Measurements from ENCODE around the gene TNFRSF4.

Gene TNFRSF4

GRCh38 chr1:1181129-1181937 lies 32.6 kb downstream of the TNFRSF4 start:
- H3K27me3 ChIP-seq (replicated peaks in 2 of 5; ENCODE audit: control insufficient read depth in 4 of 5, insufficient read depth in 5 of 5, low read length in 4 of 5): peaks cover 0 to 10% (median 2%) of the 10 kb centered on the region in 5 experiments
- CTCF ChIA-PET: interaction anchor here (1.1 kb wide), 1 partner anchor 59 kb away, joined by 4 read pairs; no protein-coding TSS in a partner anchor
- 95% methylated on average over 23 of the region's 26 CpGs for WGBS (ENCODE audit: insufficient coverage)
- no peak overlapping the region for H3K4me3 ChIP-seq (ENCODE audit: control insufficient read depth in 1 of 7, extremely low read depth in 1 of 7, insufficient read depth in 4 of 7, low read depth in 2 of 7, low read length in 6 of 7)
- POLR2A ChIA-PET: no interaction called here
- DNase-seq: no peak
- H3K27ac ChIP-seq (ENCODE audit: insufficient read depth in 1 of 2, low read depth in 1 of 2, low read length in 2 of 2, poor library complexity in 1 of 2, severe bottlenecking in 2 of 2): no peak overlapping the region
- H3K36me3 ChIP-seq (ENCODE audit: control insufficient read depth in 4 of 4, insufficient read depth in 4 of 4, low read length in 3 of 4): no peaks in the 10 kb centered on the region
- H3K4me1 ChIP-seq (ENCODE audit: control extremely low read depth in 1 of 4, control insufficient read depth in 4 of 4, insufficient read depth in 4 of 4, low read length in 3 of 4): peaks cover 0 to 34% (median 22%) of the 10 kb centered on the region in 4 experiments
- no peaks in the 10 kb centered on the region for H3K9me3 ChIP-seq (ENCODE audit: control extremely low read depth in 1 of 5, control insufficient read depth in 4 of 5, insufficient read depth in 2 of 5, low read depth in 1 of 5, low read length in 4 of 5)

DNA sequence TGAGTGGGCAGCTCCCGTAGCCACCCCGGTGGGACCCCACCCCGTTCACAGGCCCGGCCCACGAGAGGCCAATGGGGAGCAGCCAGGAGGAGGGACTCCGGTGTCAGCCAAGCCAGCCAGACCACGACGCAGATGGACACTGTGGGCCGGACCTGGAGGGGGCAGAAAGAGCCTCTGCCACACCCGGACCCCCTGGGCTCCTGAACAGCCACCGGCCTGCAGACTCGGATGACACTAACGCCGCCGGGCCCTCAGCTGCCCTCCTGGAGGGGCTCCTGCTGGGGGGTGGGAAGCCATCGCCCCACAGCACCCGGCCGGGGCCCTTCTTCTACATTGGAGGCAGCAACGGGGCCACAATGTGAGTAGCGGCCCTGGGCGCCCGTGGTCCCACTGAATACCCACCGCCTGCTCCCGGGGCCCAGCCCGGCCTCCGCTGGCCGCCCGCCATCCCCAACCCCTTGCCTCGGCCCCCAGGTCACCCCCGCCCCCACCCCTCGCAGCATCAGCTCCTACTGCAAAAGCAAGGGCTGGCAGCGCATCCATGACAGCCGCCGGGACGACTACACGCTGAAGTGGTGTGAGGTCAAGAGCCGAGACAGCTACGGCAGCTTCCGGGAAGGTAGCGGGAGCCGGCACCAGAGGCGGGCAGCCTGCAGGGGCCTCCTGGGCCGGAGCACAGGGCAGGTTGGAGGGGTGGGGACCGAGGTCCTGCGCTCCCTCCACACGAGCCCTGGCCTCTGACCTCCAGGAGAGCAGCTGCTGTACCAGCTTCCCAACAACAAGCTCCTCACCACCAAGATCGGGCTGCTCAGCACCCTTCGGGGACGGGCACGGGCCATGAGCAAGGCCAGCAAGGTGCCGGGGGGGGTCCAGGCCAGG lies 33.7 kb downstream of the TNFRSF4 start:
- 94% methylated on average over 46 of the region's 51 CpGs for WGBS (ENCODE audit: insufficient coverage)
- no peak for DNase-seq
- no peak overlapping the region for H3K4me3 ChIP-seq (ENCODE audit: control insufficient read depth in 1 of 7, extremely low read depth in 1 of 7, insufficient read depth in 4 of 7, low read depth in 2 of 7, low read length in 6 of 7)
- CTCF ChIA-PET: interaction anchor here (2.1 kb wide), 1 partner anchor 58 kb away, joined by 7 read pairs; no protein-coding TSS in a partner anchor
- H3K9me3 ChIP-seq (ENCODE audit: control extremely low read depth in 1 of 5, control insufficient read depth in 4 of 5, insufficient read depth in 2 of 5, low read depth in 1 of 5, low read length in 4 of 5): peaks cover 0 to 3% (median 0%) of the 10 kb centered on the region in 5 experiments
- peaks cover 0 to 31% (median 22%) of the 10 kb centered on the region in 4 experiments for H3K4me1 ChIP-seq (ENCODE audit: control extremely low read depth in 1 of 4, control insufficient read depth in 4 of 4, insufficient read depth in 4 of 4, low read length in 3 of 4)
- no peaks in the 10 kb centered on the region for H3K36me3 ChIP-seq (ENCODE audit: control insufficient read depth in 4 of 4, insufficient read depth in 4 of 4, low read length in 3 of 4)
- H3K27me3 ChIP-seq (replicated peaks in 2 of 5; ENCODE audit: control insufficient read depth in 4 of 5, insufficient read depth in 5 of 5, low read length in 4 of 5): peaks cover 0 to 21% (median 2%) of the 10 kb centered on the region in 5 experiments
- no peak overlapping the region for H3K27ac ChIP-seq (ENCODE audit: insufficient read depth in 1 of 2, low read depth in 1 of 2, low read length in 2 of 2, poor library complexity in 1 of 2, severe bottlenecking in 2 of 2)
- POLR2A ChIA-PET: no interaction called here

DNA sequence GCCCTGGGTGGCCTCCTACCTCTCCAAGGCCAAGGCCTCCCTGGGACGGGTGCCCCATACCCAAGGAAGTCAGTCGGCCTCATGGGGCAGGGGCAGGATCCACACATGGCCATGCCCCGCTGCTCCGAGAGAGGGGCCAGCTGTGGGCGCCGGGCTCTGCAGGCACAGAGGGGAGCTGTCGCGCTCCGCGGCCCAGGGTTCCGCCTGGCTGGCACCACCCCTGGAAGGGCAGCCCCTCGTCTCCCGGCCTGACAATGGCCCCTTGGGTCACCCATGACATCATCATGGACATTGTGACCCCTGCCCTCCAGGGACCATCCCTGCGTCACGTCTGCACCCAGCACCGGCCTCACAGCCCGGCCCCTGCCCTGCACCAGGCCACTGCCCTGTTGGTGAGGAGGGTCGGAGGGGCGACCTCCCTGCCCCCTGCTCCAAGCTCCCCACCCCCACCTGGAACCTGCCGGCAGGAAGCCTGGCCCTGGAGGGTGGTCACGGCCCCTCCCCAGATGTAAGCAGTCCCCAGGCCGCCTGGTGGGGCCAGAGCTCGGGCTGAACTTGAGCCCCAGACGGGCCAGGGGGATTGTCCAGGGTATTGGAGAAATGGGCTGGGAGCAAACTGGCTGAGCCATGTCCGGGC lies 34.5 kb downstream of the TNFRSF4 start:
- peaks cover 0 to 3% (median 0%) of the 10 kb centered on the region in 5 experiments for H3K9me3 ChIP-seq (ENCODE audit: control extremely low read depth in 1 of 5, control insufficient read depth in 4 of 5, insufficient read depth in 2 of 5, low read depth in 1 of 5, low read length in 4 of 5)
- ChIA-PET POLR2A (no interaction called here), CTCF (interaction anchor here (1.0 to 2.1 kb wide), 2 partner anchors 26 to 57 kb away, joined by 3 to 7 read pairs; no protein-coding TSS in a partner anchor)
- DNase-seq: no peak
- 86% methylated on average over 15 of the region's 25 CpGs for WGBS (ENCODE audit: insufficient coverage)
- H3K4me1 ChIP-seq (ENCODE audit: control extremely low read depth in 1 of 4, control insufficient read depth in 4 of 4, insufficient read depth in 4 of 4, low read length in 3 of 4): peaks cover 0 to 29% (median 22%) of the 10 kb centered on the region in 4 experiments
- H3K4me3 ChIP-seq (ENCODE audit: control insufficient read depth in 1 of 7, extremely low read depth in 1 of 7, insufficient read depth in 4 of 7, low read depth in 2 of 7, low read length in 6 of 7): no peak overlapping the region
- peaks cover 0 to 25% (median 2%) of the 10 kb centered on the region in 5 experiments for H3K27me3 ChIP-seq (replicated peaks in 2 of 5; ENCODE audit: control insufficient read depth in 4 of 5, insufficient read depth in 5 of 5, low read length in 4 of 5)
- no peaks in the 10 kb centered on the region for H3K36me3 ChIP-seq (ENCODE audit: control insufficient read depth in 4 of 4, insufficient read depth in 4 of 4, low read length in 3 of 4)
- no peak overlapping the region for H3K27ac ChIP-seq (ENCODE audit: insufficient read depth in 1 of 2, low read depth in 1 of 2, low read length in 2 of 2, poor library complexity in 1 of 2, severe bottlenecking in 2 of 2)

DNA sequence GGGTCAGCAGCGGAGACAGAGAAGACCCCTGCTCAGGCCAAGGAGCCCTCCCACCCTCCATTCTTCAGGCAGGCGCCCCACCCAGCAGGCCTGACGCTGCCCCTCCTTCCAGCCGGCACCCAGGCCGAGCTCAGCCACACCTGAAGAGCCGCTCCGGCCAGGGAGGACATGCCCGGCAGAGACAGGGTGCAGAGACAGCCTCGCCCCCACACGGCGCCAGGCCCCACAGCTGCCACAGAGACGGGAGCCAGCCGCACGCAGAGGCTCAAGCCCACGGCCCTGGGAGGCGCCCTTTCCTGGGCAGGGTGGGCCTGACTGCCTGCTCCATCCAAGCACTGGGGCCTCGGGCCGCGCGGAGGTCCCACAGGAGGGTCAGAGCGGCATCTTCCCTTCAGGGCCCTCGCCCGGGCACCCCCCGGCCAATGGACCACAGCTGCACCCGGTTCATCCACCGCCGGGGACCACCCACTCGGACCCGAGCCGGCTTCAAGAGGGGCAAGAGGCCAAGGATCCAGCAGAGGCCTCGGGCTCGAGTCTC lies 35.1 kb downstream of the TNFRSF4 start:
- no peak overlapping the region for H3K27ac ChIP-seq (ENCODE audit: insufficient read depth in 1 of 2, low read depth in 1 of 2, low read length in 2 of 2, poor library complexity in 1 of 2, severe bottlenecking in 2 of 2)
- CTCF ChIA-PET: interaction anchor here (1.0 to 2.1 kb wide), 2 partner anchors 27 to 56 kb away, joined by 3 to 7 read pairs; no protein-coding TSS in a partner anchor
- H3K4me1 ChIP-seq (ENCODE audit: control extremely low read depth in 1 of 4, control insufficient read depth in 4 of 4, insufficient read depth in 4 of 4, low read length in 3 of 4): peaks cover 0 to 30% (median 26%) of the 10 kb centered on the region in 4 experiments
- no peaks in the 10 kb centered on the region for H3K36me3 ChIP-seq (ENCODE audit: control insufficient read depth in 4 of 4, insufficient read depth in 4 of 4, low read length in 3 of 4)
- H3K9me3 ChIP-seq (ENCODE audit: control extremely low read depth in 1 of 5, control insufficient read depth in 4 of 5, insufficient read depth in 2 of 5, low read depth in 1 of 5, low read length in 4 of 5): peaks cover 0 to 3% (median 0%) of the 10 kb centered on the region in 5 experiments
- no peak for DNase-seq
- H3K4me3 ChIP-seq (ENCODE audit: control insufficient read depth in 1 of 7, extremely low read depth in 1 of 7, insufficient read depth in 4 of 7, low read depth in 2 of 7, low read length in 6 of 7): no peak overlapping the region
- POLR2A ChIA-PET: no interaction called here
- peaks cover 0 to 31% (median 5%) of the 10 kb centered on the region in 5 experiments for H3K27me3 ChIP-seq (replicated peaks in 2 of 5; ENCODE audit: control insufficient read depth in 4 of 5, insufficient read depth in 5 of 5, low read length in 4 of 5)
- WGBS (ENCODE audit: insufficient coverage): 96% methylated on average over 25 of the region's 32 CpGs

DNA sequence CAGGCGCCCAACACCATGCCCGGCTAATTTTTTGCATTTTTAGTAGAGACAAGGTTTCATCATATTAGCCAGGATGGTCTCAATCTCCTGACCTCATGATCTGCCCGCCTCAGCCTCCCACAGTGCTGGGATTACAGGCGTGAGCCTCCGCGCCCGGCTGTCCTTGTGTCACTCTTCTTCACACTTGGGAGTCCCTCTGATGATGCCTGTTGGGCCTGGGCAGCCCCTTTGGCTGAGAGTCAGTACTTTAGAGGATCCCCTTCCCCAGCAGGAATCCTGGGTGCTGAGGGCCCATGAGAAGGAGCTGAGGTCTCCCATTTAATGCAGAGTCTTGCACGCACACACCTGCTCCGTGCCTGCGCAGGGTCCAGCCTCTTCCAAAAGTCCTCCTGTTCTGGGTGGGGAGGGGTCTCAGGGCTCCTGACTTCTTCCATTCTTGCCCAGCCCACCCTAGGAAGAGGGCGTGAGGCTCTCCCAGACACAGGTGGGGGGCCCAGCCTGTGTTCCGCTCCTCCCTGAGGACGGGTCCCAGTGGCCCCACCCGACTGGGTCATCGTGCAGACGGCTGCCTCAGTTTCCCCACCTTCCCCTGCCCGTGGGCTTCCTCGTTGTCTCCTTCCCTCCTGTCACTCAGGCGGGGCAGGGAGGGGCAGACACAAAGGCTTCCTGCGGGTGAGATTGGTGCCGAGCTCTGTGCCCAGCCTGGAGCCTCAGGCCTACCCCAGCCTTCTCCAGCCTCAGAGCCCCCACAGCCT lies 36.3 kb downstream of the TNFRSF4 start:
- CTCF ChIA-PET: no interaction called here
- Histone ChIP-seq H3K4me3 (ENCODE audit: control insufficient read depth in 1 of 7, extremely low read depth in 1 of 7, insufficient read depth in 4 of 7, low read depth in 2 of 7, low read length in 6 of 7) (no peak overlapping the region), H3K36me3 (ENCODE audit: control insufficient read depth in 4 of 4, insufficient read depth in 4 of 4, low read length in 3 of 4) (no peaks in the 10 kb centered on the region), H3K4me1 (ENCODE audit: control extremely low read depth in 1 of 4, control insufficient read depth in 4 of 4, insufficient read depth in 4 of 4, low read length in 3 of 4) (peaks cover 0 to 28% (median 23%) of the 10 kb centered on the region in 4 experiments), H3K9me3 (ENCODE audit: control extremely low read depth in 1 of 5, control insufficient read depth in 4 of 5, insufficient read depth in 2 of 5, low read depth in 1 of 5, low read length in 4 of 5) (peaks cover 0 to 3% (median 0%) of the 10 kb centered on the region in 5 experiments), H3K27ac (ENCODE audit: insufficient read depth in 1 of 2, low read depth in 1 of 2, low read length in 2 of 2, poor library complexity in 1 of 2, severe bottlenecking in 2 of 2) (no peak overlapping the region), H3K27me3 (replicated peaks in 2 of 5; ENCODE audit: control insufficient read depth in 4 of 5, insufficient read depth in 5 of 5, low read length in 4 of 5) (peaks cover 0 to 42% (median 6%) of the 10 kb centered on the region in 5 experiments)
- 94% methylated on average over 19 of the region's 21 CpGs for WGBS (ENCODE audit: insufficient coverage)
- POLR2A ChIA-PET: no interaction called here
- DNase-seq: no peak

GRCh38 chr1:1176931-1177330 lies 37.0 kb downstream of the TNFRSF4 start:
- Histone ChIP-seq H3K27ac (ENCODE audit: insufficient read depth in 1 of 2, low read depth in 1 of 2, low read length in 2 of 2, poor library complexity in 1 of 2, severe bottlenecking in 2 of 2) (no peak overlapping the region), H3K4me3 (ENCODE audit: control insufficient read depth in 1 of 7, extremely low read depth in 1 of 7, insufficient read depth in 4 of 7, low read depth in 2 of 7, low read length in 6 of 7) (no peak overlapping the region), H3K36me3 (ENCODE audit: control insufficient read depth in 4 of 4, insufficient read depth in 4 of 4, low read length in 3 of 4) (no peaks in the 10 kb centered on the region), H3K9me3 (ENCODE audit: control extremely low read depth in 1 of 5, control insufficient read depth in 4 of 5, insufficient read depth in 2 of 5, low read depth in 1 of 5, low read length in 4 of 5) (peaks cover 0 to 3% (median 0%) of the 10 kb centered on the region in 5 experiments), H3K27me3 (replicated peaks in 2 of 5; ENCODE audit: control insufficient read depth in 4 of 5, insufficient read depth in 5 of 5, low read length in 4 of 5) (peaks cover 0 to 42% (median 6%) of the 10 kb centered on the region in 5 experiments), H3K4me1 (ENCODE audit: control extremely low read depth in 1 of 4, control insufficient read depth in 4 of 4, insufficient read depth in 4 of 4, low read length in 3 of 4) (peaks cover 0 to 21% (median 18%) of the 10 kb centered on the region in 4 experiments)
- ChIA-PET POLR2A (no interaction called here), CTCF (no interaction called here)
- DNase-seq: no peak
- 100% methylated on average over 4 of the region's 7 CpGs for whole genome bisulfite sequencing (ENCODE audit: insufficient coverage)
